Measurements from ENCODE around the gene BTBD9.
"Not testable (repeated sequence)": the region's sequence is repeated elsewhere in the genome, so short reads cannot be mapped to it uniquely, and the experiment has no call there.

BTBD9 gene

DNA sequence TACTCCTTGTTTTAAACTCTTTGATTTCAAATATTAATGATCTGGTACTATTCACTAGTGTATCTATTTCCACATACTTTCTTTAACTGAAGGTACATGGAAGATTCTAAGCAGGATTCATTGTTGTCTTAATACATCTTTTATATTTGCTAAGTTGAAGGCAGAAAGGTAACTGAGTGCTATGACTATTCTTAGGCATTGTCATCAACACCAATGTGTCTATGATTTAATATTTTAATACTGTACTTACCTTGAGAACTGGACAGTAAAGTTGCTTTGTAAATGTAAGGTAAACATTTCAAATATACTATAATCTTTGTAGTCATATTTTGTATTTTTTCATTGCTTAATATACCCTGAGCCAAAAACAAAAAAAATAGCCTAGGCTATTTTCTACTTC, 8.9 kb upstream of the BTBD9 start:
- no peak for DNase-seq

DNA sequence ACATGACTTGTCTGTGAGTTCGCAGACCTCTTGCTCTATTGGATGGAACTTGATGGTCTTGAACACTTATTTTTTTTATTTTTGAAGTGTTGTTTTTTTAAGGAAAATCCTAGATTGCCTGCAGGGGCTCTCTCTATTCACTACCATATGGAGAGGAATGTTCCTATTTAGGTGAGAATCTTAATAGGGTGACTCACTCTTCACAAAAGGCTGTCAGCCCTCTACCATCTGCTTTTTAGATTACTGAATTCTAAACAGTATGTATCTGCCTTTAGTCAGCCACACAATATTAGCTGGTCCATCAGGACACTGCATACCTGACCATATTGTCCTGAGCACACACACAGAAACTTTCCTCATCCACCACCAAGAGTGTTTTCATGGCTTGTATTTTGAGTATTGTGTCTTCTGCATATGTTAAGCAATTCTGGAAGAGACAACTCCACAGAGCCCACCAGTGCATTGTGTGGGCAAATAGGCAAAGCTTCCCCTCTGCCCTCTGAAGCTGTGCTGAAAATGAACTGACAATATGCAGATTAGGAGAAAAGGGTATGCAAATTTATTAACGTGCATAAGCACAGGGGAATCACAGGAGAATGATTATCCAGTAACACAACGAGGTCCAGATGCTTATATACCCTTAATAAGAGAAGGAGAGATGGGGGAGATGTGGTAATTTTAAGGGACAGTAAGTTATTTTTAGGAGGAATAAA, 6.6 kb upstream of the BTBD9 start:
- no peak for DNase-seq

DNA sequence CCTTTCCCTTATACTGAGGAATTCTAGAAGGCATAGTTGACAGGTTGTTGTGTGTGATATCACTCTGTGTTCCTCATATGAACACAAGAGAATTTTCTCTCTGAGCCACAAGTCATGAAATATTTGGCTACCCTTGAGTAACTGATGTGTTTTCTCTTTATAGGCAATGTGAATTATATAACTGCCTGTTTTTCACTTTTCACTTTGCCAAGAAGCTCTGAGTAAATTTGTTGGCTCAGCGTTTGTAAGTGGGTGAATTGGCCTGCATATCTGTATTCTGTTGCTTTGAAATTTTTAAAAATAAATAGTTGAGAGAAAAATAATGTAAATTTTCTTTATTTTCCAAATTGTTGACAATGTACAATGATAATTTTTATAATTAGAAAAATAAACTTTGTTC, 5.2 kb upstream of the BTBD9 start:
- DNase-seq: no peak

DNA sequence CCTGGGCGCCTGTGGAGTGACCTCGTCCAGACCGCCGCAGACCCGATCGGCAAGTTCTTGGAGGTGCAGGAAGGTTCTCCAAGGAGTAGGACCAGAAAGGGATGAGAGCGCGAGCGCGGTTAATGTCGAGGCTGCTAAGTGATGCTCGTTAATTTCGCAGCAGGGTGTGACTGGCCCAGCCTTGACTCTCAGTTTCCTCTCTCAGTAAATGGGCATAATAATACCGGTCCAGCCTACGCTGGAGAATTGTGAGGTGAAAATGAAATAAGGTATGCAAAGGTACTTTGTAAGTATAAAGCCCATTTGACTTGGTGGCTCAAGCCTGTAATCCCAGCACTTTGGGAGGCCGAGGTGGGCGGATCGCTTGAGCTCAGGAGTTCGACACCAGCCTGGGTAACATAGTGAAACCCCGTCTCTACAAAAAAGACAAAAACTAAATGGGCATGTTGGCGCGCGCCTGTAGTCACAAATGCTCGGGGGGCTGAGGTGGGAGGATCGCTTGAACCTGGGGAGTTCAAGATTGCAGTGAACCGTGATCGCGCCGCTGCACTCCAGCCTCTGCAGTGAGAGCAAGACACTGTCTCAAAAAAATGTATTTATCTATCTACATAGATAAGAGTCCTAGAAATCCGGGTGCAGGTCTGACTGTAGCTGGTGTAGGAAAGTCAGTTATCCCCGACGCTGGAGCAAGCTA, 634 bp upstream of the BTBD9 start:
- DNase-seq: no peak

DNA sequence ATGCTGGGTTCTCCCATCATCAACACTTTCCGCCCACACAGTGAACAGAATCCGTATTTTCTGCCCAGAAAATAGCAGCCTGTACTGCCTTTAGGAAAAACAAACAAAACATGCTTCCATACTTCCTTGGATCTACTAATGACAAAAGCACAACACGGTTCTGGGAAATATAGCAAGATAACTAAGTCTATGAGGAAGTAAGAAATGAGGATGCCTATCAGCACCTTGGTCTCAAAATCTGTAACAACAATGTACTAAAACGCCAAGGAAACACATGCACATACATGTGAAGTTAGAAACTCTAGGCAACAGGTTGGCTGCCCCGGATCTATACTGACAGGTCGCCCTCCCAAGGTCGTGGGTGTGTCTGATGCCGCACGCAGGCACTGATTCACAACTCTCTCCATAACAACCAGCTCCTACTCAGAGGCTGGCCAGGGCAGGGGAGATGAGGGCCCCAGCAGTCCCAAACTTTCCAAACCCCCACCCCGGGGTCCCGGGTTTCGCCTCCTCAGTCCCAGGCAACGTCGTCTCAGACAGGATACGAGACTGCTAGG, 710 bp downstream of the BTBD9 start:
- DNase-seq: no peak

DNA sequence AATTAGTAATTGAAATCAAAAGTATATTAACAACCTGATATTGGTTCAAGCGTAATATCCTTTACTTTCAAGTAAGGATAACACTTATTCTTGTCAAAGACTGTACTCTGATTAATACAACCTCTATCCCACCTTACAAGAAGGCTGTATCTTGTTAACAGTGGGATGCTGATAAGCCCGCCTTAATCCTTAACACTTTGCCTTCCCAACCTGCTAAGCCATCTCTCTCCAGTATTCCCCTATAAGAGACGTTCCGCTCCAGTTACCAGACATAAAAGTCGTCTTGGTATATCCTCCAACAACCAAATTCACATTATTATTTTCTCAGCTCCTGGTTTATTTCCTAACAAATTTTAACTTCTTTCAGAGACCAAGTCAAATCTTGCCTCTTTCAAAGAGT, 2.0 kb downstream of the BTBD9 start:
- no peak for DNase-seq

DNA sequence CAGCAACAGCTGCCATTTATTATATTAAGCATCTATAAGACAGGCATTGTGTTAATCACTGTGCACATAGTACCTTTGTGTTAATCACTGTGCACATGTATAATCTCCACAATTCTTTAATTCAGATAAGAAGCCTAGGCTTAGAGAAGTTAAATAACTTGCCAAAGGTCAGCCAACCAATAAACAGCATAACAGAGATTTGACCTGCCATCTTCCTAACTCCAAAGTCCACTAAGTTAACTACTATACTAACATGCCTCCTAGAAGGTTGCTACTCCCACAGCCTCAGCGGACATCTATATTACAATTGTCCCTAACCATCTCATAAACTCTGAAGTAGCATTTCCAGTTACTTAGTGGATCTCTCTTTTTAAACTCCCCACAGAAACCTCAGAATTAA, 3.7 kb downstream of the BTBD9 start:
- DNase-seq: no peak

DNA sequence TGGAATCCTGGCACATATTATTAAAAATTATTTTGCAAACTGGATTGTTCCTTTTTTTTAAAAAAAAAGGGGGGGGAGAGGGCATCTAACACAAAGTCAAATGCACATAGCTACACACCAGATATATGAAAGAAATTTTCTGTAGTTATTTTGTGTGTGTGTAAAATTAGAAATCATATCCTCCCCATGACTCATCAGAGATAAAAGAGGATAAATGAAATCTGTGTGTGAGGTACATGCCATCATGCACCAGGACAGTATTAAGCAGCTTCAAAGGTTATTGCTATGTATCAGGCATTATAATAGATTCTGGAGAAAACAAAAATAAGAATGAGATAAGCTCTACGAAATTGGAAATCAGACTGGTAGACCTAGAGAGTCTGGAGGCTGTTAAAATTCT, 5.2 kb downstream of the BTBD9 start:
- no peak for DNase-seq

DNA sequence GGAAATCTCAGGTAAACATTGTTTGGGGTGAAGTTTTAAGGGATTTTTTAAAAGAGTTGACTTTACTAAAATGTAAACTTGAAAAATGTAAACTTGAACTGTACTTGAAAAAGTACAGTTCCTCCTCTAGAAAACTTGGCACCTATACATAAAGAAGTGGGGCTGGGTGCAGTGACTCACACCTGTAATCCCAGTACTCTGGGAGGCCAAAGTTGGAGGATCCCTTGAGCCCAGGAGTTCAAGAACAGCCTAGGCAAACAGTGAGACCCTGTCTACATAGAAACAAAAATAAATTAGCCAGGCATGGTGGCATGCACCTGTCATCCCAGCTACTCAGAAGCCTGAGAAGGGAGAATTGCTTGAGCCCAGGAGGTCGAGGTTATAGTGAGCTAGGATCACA, 7.2 kb downstream of the BTBD9 start:
- no peak for DNase-seq

DNA sequence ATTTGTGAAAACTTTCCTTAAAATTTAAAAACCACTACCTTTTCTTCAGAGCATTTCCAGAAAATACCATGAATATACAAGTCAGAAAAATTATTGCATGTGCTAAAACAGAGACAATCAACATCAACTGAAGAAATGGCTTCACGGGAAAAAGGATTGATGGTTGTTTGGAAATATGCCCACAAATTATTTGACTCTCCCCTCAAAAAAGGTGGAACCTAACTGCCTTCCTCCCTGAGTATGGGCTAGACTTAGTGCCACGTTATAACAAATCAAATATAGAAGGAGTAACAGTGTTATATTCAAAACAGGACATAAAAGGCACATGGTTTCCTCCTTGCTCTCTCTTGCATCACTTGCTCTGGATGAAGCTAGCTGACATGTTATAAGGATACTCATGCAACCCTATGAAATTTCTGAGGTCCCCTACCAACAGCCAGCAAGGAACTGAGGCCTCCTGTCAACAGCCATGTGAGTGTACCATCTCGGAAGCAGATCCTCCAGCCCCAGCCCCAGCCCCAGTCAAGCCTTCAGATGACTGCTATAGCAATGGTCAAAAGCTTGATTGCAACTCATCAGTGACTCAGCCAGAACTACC, 8.4 kb downstream of the BTBD9 start:
- DNase-seq: no peak

DNA sequence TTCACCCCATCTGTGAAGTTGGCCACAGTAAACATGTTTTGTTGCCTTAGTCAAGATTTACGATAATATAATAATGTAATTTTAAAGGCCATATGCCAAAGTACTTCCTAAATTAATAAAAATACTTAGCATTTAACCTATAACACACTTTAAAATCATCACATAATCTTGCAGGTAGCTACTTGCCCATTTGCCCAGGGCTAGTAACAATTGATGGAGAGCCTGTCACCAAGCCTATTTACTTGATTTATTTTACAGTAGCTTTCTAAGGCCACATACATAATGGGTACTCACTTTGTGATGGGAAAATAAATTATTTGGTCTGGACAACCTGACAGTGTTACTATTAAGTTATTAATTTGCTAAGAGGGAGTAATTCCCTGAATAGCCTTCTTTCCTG, 14.5 kb downstream of the BTBD9 start:
- DNase-seq: no peak

DNA sequence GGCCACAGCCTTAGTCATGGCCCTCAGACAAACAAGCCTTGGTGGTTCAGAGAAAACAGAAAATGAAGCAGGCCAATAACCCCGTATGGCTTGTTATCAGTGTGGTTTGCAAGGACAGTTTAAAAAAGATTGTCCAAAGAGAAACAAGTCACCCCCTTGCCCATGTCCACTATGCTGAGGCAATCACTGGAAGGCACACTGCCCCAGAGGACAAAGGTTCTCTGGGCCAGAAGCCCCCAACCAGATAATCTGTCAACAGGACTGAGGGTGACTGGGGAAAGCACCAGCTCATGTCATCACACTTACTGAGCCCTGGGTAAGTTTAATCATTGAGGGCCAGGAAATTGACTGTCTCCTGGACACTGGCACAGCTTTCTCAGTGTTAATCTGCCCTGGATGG, 20.4 kb downstream of the BTBD9 start:
- not testable (repeated sequence) for DNase-seq

DNA sequence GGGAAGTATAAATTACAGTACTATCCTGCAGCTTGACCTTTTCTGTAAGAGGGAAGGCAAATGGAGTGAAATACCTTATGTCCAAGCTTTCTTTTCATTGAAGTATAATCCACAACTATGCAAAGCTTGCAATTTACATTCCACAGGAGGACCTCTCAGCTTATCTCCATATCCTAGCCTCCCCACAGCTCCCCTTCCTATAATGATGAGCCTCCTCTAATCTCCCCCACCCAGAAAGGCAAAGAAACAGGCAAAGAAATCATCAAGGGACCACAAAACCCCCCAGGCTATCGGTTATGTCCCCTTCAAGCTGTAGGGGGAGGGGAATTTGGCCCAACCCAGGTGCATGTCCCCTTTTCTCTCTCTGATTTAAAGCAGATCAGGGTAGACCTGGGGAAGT, 21.4 kb downstream of the BTBD9 start:
- DNase-seq: not testable (repeated sequence)

DNA sequence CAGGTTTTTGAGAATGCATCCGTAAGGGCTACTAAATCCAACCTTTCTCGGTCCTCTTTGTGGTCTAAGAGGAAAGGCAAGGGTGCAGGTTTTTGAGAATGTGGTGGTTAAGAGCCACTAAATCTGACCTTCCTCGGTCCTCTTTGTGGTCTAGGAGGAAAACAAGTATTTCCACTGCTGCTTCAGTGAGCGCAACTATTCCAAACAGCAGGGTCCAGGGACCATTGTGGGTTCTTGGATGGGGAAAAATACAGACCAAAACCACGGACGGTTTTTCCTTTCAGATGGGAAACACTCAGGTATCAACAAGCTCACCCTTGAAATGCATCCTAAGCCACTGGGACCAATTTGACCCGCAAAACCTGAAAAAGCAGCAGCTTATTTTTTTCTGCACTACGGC, 21.9 kb downstream of the BTBD9 start:
- no peak for DNase-seq

DNA sequence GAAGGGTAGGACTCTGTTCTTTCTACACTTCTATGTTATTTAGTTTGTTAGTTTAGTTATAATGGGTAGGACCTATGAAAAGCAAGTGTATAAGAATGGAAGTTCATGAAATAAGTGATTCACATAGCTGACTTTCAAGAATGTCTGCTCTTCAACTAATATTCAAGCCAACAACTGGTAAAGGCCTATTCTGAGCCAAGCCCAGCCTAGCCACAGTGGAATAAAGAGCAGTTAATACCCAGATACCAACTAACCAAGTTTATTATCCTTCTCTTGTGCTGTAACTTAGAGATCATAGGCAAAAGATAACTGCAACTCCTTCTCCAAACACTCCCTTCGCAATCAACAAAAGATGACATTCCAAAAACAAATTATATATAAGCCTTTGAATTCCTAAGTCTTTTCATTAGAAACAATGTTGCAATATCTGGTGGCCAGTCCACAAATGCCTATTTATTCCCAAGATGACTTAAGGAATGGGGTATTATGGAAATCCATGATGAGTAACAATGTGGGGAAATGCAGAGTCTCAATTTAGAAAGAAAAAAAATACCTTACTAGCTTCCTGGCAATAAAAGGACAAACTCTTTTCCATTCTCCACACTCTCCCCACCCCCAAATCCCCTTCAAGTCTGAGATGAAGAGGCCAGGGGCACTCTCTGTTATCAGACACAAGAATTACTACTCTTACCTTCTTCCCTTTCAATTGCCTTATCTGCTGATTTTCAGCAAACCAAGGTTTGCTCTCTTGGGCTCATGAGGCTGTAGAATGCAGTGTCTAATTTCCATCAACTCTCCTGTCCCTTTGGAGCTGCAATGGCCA, 27.4 kb downstream of the BTBD9 start:
- DNase-seq: no peak

DNA sequence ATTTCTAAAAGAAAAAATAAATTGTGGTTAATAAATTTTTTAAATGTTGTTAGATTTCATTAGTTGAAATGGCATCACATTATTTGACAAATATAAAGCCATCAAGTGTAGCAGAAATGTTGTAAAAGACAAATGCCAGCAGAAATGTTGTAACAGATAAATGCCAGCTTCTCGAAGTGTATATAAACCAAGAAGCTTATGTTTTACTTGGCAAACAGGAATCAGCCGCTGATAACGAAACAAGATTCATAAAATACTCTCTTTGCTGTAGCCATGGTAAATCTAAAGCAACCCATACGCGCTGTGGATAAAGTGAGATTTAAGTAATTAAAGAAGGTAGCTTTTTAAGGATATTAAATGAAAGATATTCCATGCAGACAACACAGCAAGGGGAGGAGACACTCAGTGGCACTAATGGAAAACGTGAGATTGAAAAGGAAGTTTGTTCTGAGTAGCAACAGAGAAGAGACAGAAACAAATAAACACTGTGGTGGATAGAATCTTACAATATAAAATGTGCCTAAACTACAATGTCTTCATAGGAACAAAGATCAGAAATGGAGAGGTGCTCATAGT, 29.6 kb downstream of the BTBD9 start:
- DNase-seq: no peak

DNA sequence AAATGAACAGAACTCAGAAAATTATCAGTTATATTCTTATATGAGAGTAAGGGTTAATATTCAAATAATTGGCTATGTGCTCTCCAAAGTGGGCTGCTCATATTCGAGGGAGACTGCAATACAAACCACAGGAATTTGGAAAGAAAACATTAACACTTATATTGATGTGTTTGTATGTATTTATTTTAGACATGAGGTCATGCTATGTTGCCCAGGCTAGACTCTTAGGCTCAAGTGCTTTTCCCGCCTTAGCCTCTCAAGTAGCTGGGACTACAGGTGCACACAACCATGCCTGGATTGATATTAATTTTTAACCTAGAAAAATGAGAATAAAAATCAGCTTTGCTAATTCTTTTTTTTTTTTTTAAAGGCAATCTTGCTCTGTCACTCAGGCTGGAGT, 35.0 kb downstream of the BTBD9 start:
- DNase-seq: no peak

DNA sequence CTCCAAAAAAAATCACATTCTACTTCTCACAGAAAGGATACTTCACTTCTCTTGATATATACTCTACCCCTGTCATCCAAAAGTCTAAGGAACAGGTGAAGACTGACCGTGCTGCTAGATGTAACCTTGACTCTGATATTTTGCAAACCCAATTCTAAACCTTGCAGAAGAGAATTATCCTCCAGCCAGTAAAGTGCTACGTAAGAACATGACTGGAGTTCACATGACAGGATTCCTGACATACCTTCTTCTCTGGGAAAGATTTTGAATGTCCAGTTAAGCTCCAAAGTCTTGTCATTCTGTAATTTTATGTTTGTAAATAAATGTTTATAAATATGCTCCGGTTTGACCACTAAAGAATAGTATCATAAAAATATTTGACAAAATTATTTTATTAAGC, 35.8 kb downstream of the BTBD9 start:
- DNase-seq: no peak

DNA sequence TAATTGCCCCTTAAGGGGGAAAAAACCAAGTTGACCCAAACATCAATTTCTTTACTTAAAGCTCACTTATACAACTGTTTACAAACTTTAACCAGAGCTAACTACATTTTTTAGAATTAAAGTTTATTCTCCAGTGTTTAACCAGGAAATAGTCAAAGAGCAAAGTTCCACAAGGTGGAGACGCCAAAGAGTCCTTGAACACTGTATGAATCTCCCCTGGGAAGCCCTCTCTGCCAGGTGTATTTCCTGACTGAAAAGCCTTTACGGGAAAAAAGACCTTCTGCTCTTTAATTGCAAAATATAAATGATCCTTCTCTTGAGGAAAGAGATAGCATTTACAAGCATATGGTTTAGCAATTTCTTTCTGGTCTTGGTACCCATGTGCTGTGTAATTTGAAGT, 36.2 kb downstream of the BTBD9 start:
- no peak for DNase-seq

DNA sequence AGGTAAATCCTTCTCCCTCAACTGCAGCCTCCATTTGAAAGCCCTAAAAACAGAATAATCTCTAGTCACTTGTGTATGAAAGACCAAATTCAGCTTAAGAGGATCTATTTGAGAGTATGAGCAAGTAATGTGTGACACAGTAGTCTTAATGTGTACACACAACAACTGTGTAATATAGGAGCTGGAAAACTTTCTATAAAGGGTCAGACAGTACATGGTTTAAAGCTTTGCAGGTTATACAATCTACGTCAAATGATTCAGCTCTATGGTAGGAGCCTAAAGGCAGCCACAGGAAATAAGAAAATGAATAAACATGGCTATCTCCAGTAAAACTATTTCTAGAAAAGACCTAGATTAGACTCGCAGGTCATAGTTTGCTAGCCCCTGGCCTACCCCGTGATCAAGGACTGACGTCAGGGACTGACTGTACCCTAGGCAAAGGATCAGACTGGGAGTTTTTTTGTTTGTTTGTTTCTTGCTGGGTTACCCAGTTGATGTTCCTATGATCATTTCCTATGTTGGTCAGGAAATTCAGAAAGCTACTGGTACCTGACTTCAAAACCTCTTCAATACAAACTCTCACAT, 39.7 kb downstream of the BTBD9 start:
- DNase-seq: no peak

DNA sequence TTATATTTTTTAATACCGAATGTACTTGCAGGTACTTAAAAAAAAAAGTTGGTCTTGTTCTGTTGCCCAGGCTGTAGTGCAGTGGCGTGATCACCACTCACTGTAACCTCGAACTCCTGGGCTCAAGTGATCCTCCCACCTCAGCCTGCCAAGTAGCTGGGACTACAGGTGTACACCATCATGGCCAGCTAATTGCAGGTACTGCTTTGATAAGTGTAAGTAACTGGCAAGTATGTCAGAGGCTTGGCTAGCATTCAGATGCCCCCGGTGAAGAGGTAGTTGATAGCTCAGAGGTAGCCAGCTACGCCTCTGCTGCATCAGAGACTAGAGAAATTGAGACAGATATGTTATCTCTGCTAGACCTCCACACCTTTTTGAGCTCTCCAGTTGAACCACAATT, 40.5 kb downstream of the BTBD9 start:
- DNase-seq: no peak

DNA sequence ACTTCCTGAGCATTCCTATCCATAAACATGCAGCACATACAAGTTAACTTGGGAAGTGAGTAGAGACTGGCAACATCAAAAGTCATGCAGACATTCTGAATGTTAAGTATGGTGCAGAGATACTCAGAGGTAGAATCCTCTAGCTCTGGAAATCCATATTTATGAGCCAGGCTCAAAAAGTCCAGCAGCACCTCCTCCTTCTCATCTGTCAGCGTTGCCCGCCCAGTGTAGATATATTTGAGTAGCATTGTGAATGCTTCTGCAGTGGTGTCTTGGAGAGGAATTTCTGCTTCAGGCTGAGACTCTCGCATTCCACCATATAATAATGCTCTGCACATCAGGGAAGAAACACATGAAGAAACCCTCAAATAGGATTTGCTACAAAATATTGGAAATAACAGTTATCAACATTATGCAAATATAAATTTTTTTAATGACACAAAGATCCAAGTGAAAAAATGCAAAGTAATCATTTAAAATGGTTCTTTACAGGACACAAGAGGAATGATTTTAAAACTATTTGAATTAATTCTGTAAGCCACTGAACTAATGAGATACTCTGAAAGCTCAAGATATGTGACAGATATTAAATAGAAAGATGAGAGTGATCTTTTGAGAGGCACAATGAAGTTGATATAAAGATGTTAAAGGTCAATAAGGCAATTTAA, 45.6 kb downstream of the BTBD9 start:
- no peak for DNase-seq
